Liver (tissue), 3 donors: ENCODE measurements around the gene ERAP2.

ENCODE experiments used
- EGR1 ChIP-seq, 2 donors: IDR thresholded peaks; 2 replicates each; pipeline ENCODE4 v1.6.1; 2016 to 2018; ENCODE audit warnings: antibody characterized with exemption in 2 of 2, low read depth in 2 of 2
- FOXA1 ChIP-seq: IDR thresholded peaks from 2 replicates; pipeline ENCODE4 v1.6.1; 2016; ENCODE audit warnings: antibody characterized with exemption
- GABPA ChIP-seq, 2 donors: IDR thresholded peaks in 1 of 2; conservative IDR thresholded peaks in 1 of 2; 2 replicates each; pipeline ENCODE4 v1.6.1; 2016; ENCODE audit warnings: antibody characterized with exemption in 2 of 2, mild to moderate bottlenecking in 1 of 2, moderate library complexity in 1 of 2
- HNF4G ChIP-seq: IDR thresholded peaks from 2 replicates; pipeline ENCODE4 v1.6.1; 2016; ENCODE audit warnings: antibody characterized with exemption
- RAD21 ChIP-seq, 2 donors: IDR thresholded peaks; 2 replicates each; pipeline ENCODE4 v1.6.1; 2016; ENCODE audit warnings: antibody characterized with exemption in 2 of 2, mild to moderate bottlenecking in 2 of 2
- RXRA ChIP-seq, 2 donors: IDR thresholded peaks; 2 replicates each; pipeline ENCODE4 v1.6.1; 2017 to 2018; ENCODE audit warnings: antibody characterized with exemption in 2 of 2, mild to moderate bottlenecking in 1 of 2
- SP1 ChIP-seq: IDR thresholded peaks from 2 replicates; pipeline ENCODE4 v1.6.1; 2018; ENCODE audit warnings: antibody characterized with exemption, mild to moderate bottlenecking
- TAF1 ChIP-seq: conservative IDR thresholded peaks from 2 replicates; pipeline ENCODE4 v1.6.1; 2016; ENCODE audit warnings: antibody characterized with exemption, mild to moderate bottlenecking
- YY1 ChIP-seq: IDR thresholded peaks from 2 replicates; pipeline ENCODE4 v1.6.1; 2016; ENCODE audit warnings: antibody characterized with exemption, mild to moderate bottlenecking
- TF ChIP-seq, protein P1 (sequence below): fragments of 150-350 bp; IDR thresholded peaks from 2 replicates; pipeline ENCODE4 v1.5.1; 2017; ENCODE audit warnings: improper control_type of control experiment, low read depth, low read length; ENCODE audit not compliant: missing input control
- TF ChIP-seq, protein P2 (sequence below): IDR thresholded peaks from 2 replicates; pipeline ENCODE4 v1.6.1; 2016; ENCODE audit warnings: antibody characterized with exemption, mild to moderate bottlenecking
- TF ChIP-seq, protein P3 (sequence below): IDR thresholded peaks from 2 replicates; pipeline ENCODE4 v1.6.1; 2016; ENCODE audit warnings: antibody characterized with exemption
- TF ChIP-seq, protein P4 (sequence below): IDR thresholded peaks from 2 replicates; pipeline ENCODE4 v1.6.1; 2016; ENCODE audit warnings: antibody characterized with exemption
- TF ChIP-seq, protein P5 (sequence below): IDR thresholded peaks from 2 replicates; pipeline ENCODE4 v1.6.1; 2016; ENCODE audit warnings: antibody characterized with exemption
- donor health status: healthy.
- donor health status: healthy.

DNA sequence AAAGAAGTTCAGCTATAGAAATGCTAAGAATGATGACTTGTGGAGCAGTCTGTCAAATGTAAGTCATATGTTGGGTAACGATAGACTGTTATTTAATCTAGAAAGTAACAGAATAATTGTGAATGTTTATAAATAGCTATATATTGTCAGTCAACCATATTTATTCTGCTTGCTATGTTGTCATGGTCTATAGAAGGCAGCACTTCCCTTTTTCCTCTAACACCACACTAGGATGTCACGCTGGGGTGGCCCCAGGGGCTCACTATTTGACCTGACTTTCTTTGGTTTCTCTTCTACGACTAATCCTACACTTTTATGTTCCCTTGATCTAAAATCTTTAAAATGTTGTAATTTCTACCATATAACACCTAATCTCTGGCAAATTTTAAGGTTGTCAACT is 20.5 kb downstream of the ERAP2 start:
- TF ChIP-seq, protein P1, sequence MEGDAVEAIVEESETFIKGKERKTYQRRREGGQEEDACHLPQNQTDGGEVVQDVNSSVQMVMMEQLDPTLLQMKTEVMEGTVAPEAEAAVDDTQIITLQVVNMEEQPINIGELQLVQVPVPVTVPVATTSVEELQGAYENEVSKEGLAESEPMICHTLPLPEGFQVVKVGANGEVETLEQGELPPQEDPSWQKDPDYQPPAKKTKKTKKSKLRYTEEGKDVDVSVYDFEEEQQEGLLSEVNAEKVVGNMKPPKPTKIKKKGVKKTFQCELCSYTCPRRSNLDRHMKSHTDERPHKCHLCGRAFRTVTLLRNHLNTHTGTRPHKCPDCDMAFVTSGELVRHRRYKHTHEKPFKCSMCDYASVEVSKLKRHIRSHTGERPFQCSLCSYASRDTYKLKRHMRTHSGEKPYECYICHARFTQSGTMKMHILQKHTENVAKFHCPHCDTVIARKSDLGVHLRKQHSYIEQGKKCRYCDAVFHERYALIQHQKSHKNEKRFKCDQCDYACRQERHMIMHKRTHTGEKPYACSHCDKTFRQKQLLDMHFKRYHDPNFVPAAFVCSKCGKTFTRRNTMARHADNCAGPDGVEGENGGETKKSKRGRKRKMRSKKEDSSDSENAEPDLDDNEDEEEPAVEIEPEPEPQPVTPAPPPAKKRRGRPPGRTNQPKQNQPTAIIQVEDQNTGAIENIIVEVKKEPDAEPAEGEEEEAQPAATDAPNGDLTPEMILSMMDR: no peak
- TF ChIP-seq, protein P2, sequence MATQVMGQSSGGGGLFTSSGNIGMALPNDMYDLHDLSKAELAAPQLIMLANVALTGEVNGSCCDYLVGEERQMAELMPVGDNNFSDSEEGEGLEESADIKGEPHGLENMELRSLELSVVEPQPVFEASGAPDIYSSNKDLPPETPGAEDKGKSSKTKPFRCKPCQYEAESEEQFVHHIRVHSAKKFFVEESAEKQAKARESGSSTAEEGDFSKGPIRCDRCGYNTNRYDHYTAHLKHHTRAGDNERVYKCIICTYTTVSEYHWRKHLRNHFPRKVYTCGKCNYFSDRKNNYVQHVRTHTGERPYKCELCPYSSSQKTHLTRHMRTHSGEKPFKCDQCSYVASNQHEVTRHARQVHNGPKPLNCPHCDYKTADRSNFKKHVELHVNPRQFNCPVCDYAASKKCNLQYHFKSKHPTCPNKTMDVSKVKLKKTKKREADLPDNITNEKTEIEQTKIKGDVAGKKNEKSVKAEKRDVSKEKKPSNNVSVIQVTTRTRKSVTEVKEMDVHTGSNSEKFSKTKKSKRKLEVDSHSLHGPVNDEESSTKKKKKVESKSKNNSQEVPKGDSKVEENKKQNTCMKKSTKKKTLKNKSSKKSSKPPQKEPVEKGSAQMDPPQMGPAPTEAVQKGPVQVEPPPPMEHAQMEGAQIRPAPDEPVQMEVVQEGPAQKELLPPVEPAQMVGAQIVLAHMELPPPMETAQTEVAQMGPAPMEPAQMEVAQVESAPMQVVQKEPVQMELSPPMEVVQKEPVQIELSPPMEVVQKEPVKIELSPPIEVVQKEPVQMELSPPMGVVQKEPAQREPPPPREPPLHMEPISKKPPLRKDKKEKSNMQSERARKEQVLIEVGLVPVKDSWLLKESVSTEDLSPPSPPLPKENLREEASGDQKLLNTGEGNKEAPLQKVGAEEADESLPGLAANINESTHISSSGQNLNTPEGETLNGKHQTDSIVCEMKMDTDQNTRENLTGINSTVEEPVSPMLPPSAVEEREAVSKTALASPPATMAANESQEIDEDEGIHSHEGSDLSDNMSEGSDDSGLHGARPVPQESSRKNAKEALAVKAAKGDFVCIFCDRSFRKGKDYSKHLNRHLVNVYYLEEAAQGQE: no peak
- no peak for TF ChIP-seq GABPA (IDR thresholded peaks at IDR 0.05 in 1 of 2, conservative IDR thresholded peaks at IDR 0.05 in 1 of 2)
- TF ChIP-seq SP1: no peak
- TF ChIP-seq, protein P3, sequence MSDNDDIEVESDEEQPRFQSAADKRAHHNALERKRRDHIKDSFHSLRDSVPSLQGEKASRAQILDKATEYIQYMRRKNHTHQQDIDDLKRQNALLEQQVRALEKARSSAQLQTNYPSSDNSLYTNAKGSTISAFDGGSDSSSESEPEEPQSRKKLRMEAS: no peak
- no peak for TF ChIP-seq EGR1 (IDR thresholded peaks at IDR 0.05; ENCODE audit: low read depth in 2 of 2)
- TF ChIP-seq RAD21 (IDR thresholded peaks at IDR 0.05): no peak
- TF ChIP-seq, protein P4, sequence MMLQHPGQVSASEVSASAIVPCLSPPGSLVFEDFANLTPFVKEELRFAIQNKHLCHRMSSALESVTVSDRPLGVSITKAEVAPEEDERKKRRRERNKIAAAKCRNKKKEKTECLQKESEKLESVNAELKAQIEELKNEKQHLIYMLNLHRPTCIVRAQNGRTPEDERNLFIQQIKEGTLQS: no peak
- no peak for TF ChIP-seq TAF1
- TF ChIP-seq YY1: no peak
- TF ChIP-seq FOXA1: no peak
- TF ChIP-seq, protein P5, sequence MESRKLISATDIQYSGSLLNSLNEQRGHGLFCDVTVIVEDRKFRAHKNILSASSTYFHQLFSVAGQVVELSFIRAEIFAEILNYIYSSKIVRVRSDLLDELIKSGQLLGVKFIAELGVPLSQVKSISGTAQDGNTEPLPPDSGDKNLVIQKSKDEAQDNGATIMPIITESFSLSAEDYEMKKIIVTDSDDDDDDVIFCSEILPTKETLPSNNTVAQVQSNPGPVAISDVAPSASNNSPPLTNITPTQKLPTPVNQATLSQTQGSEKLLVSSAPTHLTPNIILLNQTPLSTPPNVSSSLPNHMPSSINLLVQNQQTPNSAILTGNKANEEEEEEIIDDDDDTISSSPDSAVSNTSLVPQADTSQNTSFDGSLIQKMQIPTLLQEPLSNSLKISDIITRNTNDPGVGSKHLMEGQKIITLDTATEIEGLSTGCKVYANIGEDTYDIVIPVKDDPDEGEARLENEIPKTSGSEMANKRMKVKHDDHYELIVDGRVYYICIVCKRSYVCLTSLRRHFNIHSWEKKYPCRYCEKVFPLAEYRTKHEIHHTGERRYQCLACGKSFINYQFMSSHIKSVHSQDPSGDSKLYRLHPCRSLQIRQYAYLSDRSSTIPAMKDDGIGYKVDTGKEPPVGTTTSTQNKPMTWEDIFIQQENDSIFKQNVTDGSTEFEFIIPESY: no peak
- no peak for TF ChIP-seq RXRA (IDR thresholded peaks at IDR 0.05)
- TF ChIP-seq HNF4G: no peak
